T-helper 1 cell treated with Interleukin-12 subunit alpha and Interleukin-12 subunit beta and Interleukin-4 antibody, amounts not matched to agents 30 μg/mL and 1 μg/mL, for 36 hours (primary cell): ENCODE data around the gene KIF21B.

Experiments used
- H3K27ac Mint-ChIP-seq: one replicate; pipeline ENCODE4 v1.8.0; 2021; ENCODE audit warnings: mild to moderate bottlenecking, mixed read lengths
- H3K27me3 Mint-ChIP-seq: one replicate; pipeline ENCODE4 v1.8.0; 2021; ENCODE audit warnings: low read depth, mixed read lengths
- H3K36me3 Mint-ChIP-seq: one replicate; pipeline ENCODE4 v1.8.0; 2021; ENCODE audit warnings: low read depth, mixed read lengths
- H3K4me1 Mint-ChIP-seq: one replicate; pipeline ENCODE4 v1.8.0; 2021; ENCODE audit warnings: low read depth, mixed read lengths
- H3K4me3 Mint-ChIP-seq: one replicate; pipeline ENCODE4 v1.8.0; 2021; ENCODE audit warnings: mild to moderate bottlenecking, moderate library complexity, mixed read lengths
- H3K9me3 Mint-ChIP-seq: one replicate; pipeline ENCODE4 v1.8.0; 2021; ENCODE audit warnings: mixed read lengths

The KIF21B gene

DNA sequence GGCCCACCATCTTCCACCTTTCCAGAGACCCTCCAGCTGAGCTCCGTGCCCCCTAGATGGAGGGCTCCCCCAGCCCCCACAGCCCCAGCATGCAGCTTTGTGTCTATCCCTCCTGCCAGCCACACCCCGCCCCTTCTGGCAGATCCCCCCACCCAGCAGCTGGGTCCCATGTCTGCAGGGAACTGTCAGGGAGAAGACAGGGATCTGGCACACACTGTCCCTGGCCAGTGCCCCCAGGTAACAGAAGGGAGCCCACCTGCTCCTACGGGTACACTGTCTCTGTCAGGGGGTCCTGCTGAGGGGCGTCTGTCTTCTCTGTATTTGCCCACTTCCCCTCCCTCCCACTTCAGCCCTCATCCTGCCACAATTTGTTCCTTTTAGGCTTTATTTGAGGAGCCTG, 11.2 kb upstream of the KIF21B start:
- H3K27ac Mint-ChIP-seq = no peak overlapping the region

GRCh38 chr1:201032408-201032807, 8.9 kb upstream of the KIF21B start:
- Mint-ChIP-seq H3K4me3 (no peak overlapping the region), H3K36me3 (no peaks in the 10 kb centered on the region), H3K9me3 (no peaks in the 10 kb centered on the region), H3K27ac (no peak overlapping the region), H3K4me1 (peaks cover 8% of the 10 kb centered on the region), H3K27me3 (no peaks in the 10 kb centered on the region)

More for the DNA sequence above, 11.2 kb upstream of the KIF21B start:
- H3K4me3 Mint-ChIP-seq = no peak overlapping the region
- no peaks in the 10 kb centered on the region for H3K4me1 Mint-ChIP-seq
- H3K36me3 Mint-ChIP-seq = no peaks in the 10 kb centered on the region
- no peaks in the 10 kb centered on the region for H3K27me3 Mint-ChIP-seq
- H3K9me3 Mint-ChIP-seq = no peaks in the 10 kb centered on the region

- Mint-ChIP-seq H3K4me1 (peaks cover 40% of the 10 kb centered on the region), H3K4me3 (no peak overlapping the region), H3K9me3 (no peaks in the 10 kb centered on the region), H3K27ac (no peak overlapping the region), H3K36me3 (no peaks in the 10 kb centered on the region), H3K27me3 (no peaks in the 10 kb centered on the region)
Measured at GRCh38 chr1:201028461-201028889, 5.0 kb upstream of the KIF21B start.

DNA sequence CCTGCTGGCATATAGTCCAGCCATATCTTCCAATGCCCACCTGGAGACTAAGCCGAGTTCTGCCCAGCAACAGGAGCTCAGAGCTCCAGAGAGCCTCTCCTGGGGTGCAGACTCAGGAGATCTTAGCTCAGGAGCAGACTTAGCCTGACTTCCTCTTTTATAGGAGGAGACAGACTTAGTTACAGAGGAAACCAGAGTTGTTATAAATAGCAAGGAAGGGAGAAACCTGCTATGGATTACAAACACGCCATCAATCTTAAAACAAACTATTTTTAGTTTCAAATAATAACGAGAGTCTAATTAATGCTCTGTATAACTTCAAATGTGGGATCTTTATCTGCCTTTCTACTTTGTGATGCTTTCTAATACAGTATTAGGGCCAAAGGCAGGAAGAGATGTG, 3.3 kb upstream of the KIF21B start:
- Mint-ChIP-seq H3K4me3 (peak overlapping the region; percentile 55), H3K27me3 (no peaks in the 10 kb centered on the region), H3K27ac (peak overlapping the region; percentile 47), H3K9me3 (no peaks in the 10 kb centered on the region), H3K36me3 (peaks cover 8% of the 10 kb centered on the region), H3K4me1 (peaks cover 50% of the 10 kb centered on the region)

DNA sequence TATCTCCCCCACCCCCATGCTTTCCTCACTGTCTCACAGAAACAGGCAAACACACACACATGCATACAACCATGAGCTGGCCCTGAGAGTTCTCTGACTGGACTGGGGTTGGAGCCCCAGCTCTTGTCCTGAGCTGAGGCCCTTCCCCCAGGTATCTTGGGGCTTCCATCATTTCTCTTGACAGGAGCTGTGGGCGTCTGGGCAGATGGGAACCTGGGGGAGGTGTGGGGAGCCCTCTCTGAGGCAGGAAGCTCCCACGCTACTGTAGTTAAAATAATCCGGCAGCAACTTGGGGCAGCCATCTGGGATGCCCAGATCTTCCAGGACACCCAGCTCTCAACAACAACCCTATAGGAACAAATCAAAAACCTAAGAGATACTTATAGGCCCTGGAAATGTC, 2.7 kb upstream of the KIF21B start:
- Mint-ChIP-seq H3K4me3 (peak overlapping the region; percentile 55), H3K27ac (peak overlapping the region; percentile 66), H3K4me1 (peaks cover 54% of the 10 kb centered on the region), H3K27me3 (no peaks in the 10 kb centered on the region), H3K36me3 (peaks cover 11% of the 10 kb centered on the region), H3K9me3 (no peaks in the 10 kb centered on the region)

GRCh38 chr1:201025571-201026002, 2.1 kb upstream of the KIF21B start:
- Mint-ChIP-seq H3K4me1 (peaks cover 58% of the 10 kb centered on the region), H3K4me3 (peak overlapping the region; percentile 55), H3K27me3 (no peaks in the 10 kb centered on the region), H3K27ac (peak overlapping the region; percentile 71), H3K9me3 (no peaks in the 10 kb centered on the region), H3K36me3 (peaks cover 11% of the 10 kb centered on the region)

DNA sequence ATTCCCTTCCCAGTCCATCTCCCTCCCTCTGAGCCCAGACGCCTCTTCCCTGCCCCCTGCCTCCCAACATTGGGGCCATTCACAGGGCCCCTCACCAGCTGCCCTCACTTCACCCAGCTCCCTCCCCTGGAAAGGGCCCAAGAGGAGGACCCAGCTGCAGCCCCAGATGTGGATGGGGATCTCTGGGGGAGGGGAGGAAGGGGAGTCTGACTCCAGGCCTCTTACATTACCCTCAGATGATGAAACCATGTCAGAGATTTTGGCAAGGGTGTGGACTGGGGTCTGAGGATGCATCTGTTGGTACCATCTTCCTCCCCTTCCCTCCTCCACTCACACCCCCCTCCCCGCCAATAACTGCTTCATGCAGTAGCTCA, 1.1 kb upstream of the KIF21B start:
- Mint-ChIP-seq H3K4me3 (no peak overlapping the region), H3K36me3 (peaks cover 11% of the 10 kb centered on the region), H3K27me3 (no peaks in the 10 kb centered on the region), H3K9me3 (no peaks in the 10 kb centered on the region), H3K4me1 (peaks cover 68% of the 10 kb centered on the region), H3K27ac (no peak overlapping the region)

DNA sequence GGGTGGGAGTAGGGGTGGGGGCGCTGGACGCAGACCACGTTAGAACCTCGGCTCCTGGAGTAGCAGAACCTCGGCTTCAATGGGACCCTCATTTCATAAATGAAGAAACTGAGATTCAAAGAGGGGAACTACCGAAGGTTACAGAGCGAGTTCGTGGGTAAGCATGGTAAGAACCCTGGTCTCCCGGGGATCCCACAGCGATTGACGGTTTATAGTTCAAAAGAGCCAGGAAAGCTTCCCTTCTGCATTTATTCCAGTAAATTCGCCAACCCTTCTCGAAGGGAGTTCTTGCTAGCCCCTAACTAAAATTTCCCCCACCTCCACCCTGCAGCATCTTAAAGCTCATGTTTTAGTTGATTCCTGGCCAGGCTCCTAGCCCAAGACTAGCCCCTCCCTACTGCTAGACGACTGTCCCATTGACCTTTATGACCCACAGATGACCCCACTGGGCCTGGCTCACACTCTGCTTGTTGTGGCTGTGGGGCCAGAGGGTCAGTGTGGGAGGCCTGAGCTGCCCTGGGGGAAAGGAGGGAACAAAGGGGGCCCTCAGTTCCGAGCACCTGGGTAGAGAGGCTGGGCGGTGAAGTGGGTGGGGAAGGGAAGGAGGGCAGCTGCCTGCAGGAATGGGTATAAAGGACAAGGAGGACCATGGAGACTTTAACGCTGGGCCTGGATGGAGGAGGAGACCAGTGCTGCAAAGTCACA, 558 bp upstream of the KIF21B start:
- Mint-ChIP-seq H3K36me3 (peaks cover 13% of the 10 kb centered on the region), H3K27ac (no peak overlapping the region), H3K4me3 (peak overlapping the region; percentile 42), H3K4me1 (peaks cover 73% of the 10 kb centered on the region), H3K27me3 (no peaks in the 10 kb centered on the region), H3K9me3 (no peaks in the 10 kb centered on the region)

- Mint-ChIP-seq H3K27me3 (no peaks in the 10 kb centered on the region), H3K9me3 (no peaks in the 10 kb centered on the region), H3K27ac (peak overlapping the region; percentile 93), H3K4me3 (peak overlapping the region; percentile 98), H3K36me3 (peaks cover 18% of the 10 kb centered on the region), H3K4me1 (peaks cover 76% of the 10 kb centered on the region)
Measured at GRCh38 chr1:201022820-201023516, 546 bp downstream of the KIF21B start.

DNA sequence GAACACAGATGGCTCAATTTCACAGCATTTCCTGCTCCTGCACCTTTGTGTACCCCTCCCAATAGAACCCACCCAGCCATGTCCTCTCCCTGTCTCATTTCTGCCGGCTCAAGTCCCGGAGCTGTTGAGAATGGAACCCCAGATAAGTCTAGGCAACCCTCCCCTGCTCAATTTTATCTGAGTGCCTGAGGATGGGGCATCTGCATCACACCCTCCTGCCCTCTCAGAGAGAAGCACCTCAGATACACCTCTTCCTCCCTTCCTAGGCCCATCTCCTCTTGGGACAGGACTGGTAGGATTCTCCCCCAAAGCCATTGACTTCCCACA, 1.1 kb downstream of the KIF21B start:
- H3K36me3 Mint-ChIP-seq = peaks cover 19% of the 10 kb centered on the region

GRCh38 chr1:201021630-201022492, 1.7 kb downstream of the KIF21B start:
- Mint-ChIP-seq H3K27ac (peak overlapping the region; percentile 93), H3K27me3 (no peaks in the 10 kb centered on the region), H3K4me1 (peaks cover 76% of the 10 kb centered on the region), H3K4me3 (peak overlapping the region; percentile 98), H3K36me3 (peaks cover 19% of the 10 kb centered on the region), H3K9me3 (no peaks in the 10 kb centered on the region)

More for the DNA sequence above, 1.1 kb downstream of the KIF21B start:
- peak overlapping the region; percentile 93 for H3K27ac Mint-ChIP-seq
- H3K27me3 Mint-ChIP-seq = no peaks in the 10 kb centered on the region
- H3K9me3 Mint-ChIP-seq = no peaks in the 10 kb centered on the region
- peak overlapping the region; percentile 98 for H3K4me3 Mint-ChIP-seq
- peaks cover 76% of the 10 kb centered on the region for H3K4me1 Mint-ChIP-seq

GRCh38 chr1:201020721-201021629, 2.5 kb downstream of the KIF21B start:
- Mint-ChIP-seq H3K9me3 (no peaks in the 10 kb centered on the region), H3K27me3 (no peaks in the 10 kb centered on the region), H3K4me3 (peak overlapping the region; percentile 98), H3K27ac (peak overlapping the region; percentile 97), H3K4me1 (peaks cover 76% of the 10 kb centered on the region), H3K36me3 (peaks cover 19% of the 10 kb centered on the region)

DNA sequence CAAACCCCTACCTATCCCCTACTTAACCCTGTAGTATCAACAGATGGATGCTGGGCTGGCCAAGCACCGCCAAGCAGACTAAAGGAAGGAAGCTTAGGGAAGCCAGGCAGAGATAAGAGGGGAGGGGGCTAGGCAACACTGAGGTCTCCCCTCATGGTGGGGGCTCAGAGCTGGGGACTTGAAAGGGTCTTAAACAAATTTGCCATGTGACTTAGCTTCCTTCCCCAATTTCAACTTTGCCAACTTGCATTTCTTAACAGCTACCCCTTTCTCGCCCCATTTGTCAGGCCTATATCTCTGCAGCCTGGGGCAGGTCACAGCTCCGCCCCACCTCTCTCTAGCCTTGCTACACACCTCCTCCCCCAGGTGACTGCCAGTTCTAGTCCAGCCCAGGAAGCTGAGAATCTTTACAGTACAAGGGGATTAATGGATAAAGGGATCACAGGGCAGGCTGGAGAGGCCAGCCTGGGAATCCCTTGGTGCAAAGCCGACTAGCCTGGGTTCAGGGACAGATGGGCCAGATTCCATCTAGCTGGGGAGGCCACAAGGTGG, 3.4 kb downstream of the KIF21B start:
- peak overlapping the region; percentile 98 for H3K4me3 Mint-ChIP-seq
- H3K27ac Mint-ChIP-seq = peak overlapping the region; percentile 97
- H3K27me3 Mint-ChIP-seq = no peaks in the 10 kb centered on the region
- no peaks in the 10 kb centered on the region for H3K9me3 Mint-ChIP-seq
- H3K4me1 Mint-ChIP-seq = peaks cover 78% of the 10 kb centered on the region
- H3K36me3 Mint-ChIP-seq = peaks cover 19% of the 10 kb centered on the region
